ENCODE data around the gene DAZAP1. TPM values are rescaled to one million over a fixed set of nuclear protein-coding genes. Genes with fewer than 3 reads are reported as not detected.

The DAZAP1 gene
- total RNA-seq, 1 experiment from 2014 or later, result 246 TPM

- TF ChIP-seq CTCF (IDR thresholded peaks at IDR 0.05; ENCODE audit: unreplicated experiment), result no peak
- peaks cover 6% of the 10 kb centered on the region for H3K4me1 Mint-ChIP-seq (ENCODE audit: insufficient read depth, unreplicated experiment)
- POLR2A ChIA-PET, result interaction anchor here (0.5 kb wide), 1 partner anchor 51 kb away, joined by 3 read pairs; no protein-coding TSS in a partner anchor
- BruUV-seq (replicated peaks), result no TSS peak
- peak overlapping the region; percentile 52 for H3K4me3 Mint-ChIP-seq (ENCODE audit: unreplicated experiment)
- intact Hi-C loops (cut with micrococcal nuclease), result no loop called here
- DNase-seq (ENCODE audit: unreplicated experiment), result no peak
- CTCF ChIA-PET, result interaction anchor here (0.6 kb wide), 1 partner anchor 8 kb away, joined by 3 read pairs; no protein-coding TSS in a partner anchor
- no peaks in the 10 kb centered on the region for H3K9me3 Mint-ChIP-seq (ENCODE audit: unreplicated experiment)
- no peak overlapping the region for H3K27ac Mint-ChIP-seq (ENCODE audit: low read depth, unreplicated experiment)
- H3K36me3 Mint-ChIP-seq (ENCODE audit: insufficient read depth, unreplicated experiment), result peaks cover 31% of the 10 kb centered on the region
- H3K27me3 Mint-ChIP-seq (ENCODE audit: insufficient read depth, unreplicated experiment), result peaks cover 43% of the 10 kb centered on the region
These were observed 39.5 kb downstream of the DAZAP1 start for GRCh38 chr19:1446713-1447481.

GRCh38 chr19:1447504-1447903, 40.1 kb downstream of the DAZAP1 start:
- H3K36me3 Mint-ChIP-seq (ENCODE audit: insufficient read depth, unreplicated experiment), result peaks cover 25% of the 10 kb centered on the region
- TF ChIP-seq CTCF (IDR thresholded peaks at IDR 0.05; ENCODE audit: unreplicated experiment), result no peak
- ChIA-PET CTCF (no interaction called here), POLR2A (interaction anchor here (0.5 kb wide), 1 partner anchor 52 kb away, joined by 3 read pairs; no protein-coding TSS in a partner anchor)
- no peaks in the 10 kb centered on the region for H3K9me3 Mint-ChIP-seq (ENCODE audit: unreplicated experiment)
- no peak overlapping the region for H3K27ac Mint-ChIP-seq (ENCODE audit: low read depth, unreplicated experiment)
- no peak for DNase-seq (ENCODE audit: unreplicated experiment)
- intact Hi-C loops (cut with micrococcal nuclease), result no loop called here
- peak overlapping the region; percentile 52 for H3K4me3 Mint-ChIP-seq (ENCODE audit: unreplicated experiment)
- peaks cover 5% of the 10 kb centered on the region for H3K4me1 Mint-ChIP-seq (ENCODE audit: insufficient read depth, unreplicated experiment)
- BruUV-seq (replicated peaks), result no TSS peak
- H3K27me3 Mint-ChIP-seq (ENCODE audit: insufficient read depth, unreplicated experiment), result peaks cover 43% of the 10 kb centered on the region

- intact Hi-C loops (cut with micrococcal nuclease), result no loop called here
- BruUV-seq (replicated peaks), result no TSS peak
- H3K4me3 Mint-ChIP-seq (ENCODE audit: unreplicated experiment), result no peak overlapping the region
- H3K27me3 Mint-ChIP-seq (ENCODE audit: insufficient read depth, unreplicated experiment), result peaks cover 43% of the 10 kb centered on the region
- no peak overlapping the region for H3K27ac Mint-ChIP-seq (ENCODE audit: low read depth, unreplicated experiment)
- no peak for TF ChIP-seq CTCF (IDR thresholded peaks at IDR 0.05; ENCODE audit: unreplicated experiment)
- CTCF ChIA-PET, result no interaction called here
- no peaks in the 10 kb centered on the region for H3K9me3 Mint-ChIP-seq (ENCODE audit: unreplicated experiment)
- peaks cover 21% of the 10 kb centered on the region for H3K36me3 Mint-ChIP-seq (ENCODE audit: insufficient read depth, unreplicated experiment)
- POLR2A ChIA-PET, result no interaction called here
- peaks cover under 1% of the 10 kb centered on the region for H3K4me1 Mint-ChIP-seq (ENCODE audit: insufficient read depth, unreplicated experiment)
- no peak for DNase-seq (ENCODE audit: unreplicated experiment)
These were observed 40.6 kb downstream of the DAZAP1 start for GRCh38 chr19:1447944-1448343.

- intact Hi-C loops (cut with micrococcal nuclease), result no loop called here
- POLR2A ChIA-PET, result interaction anchor here (1.2 kb wide), 1 partner anchor 8 kb away, joined by 4 read pairs; no protein-coding TSS in a partner anchor
These were observed 42.4 kb downstream of the DAZAP1 start, which contains the start of gene APC2 for GRCh38 chr19:1449467-1450442. TSS of gene APC2 (plus strand) at chr19:1450121. CDS start at chr19:1453002, 2,881 bp downstream.

More at GRCh38 chr19:1449467-1450442, 42.4 kb downstream of the DAZAP1 start, which contains the start of gene APC2:
- TF ChIP-seq CTCF (IDR thresholded peaks at IDR 0.05; ENCODE audit: unreplicated experiment), result no peak
- Mint-ChIP-seq H3K27ac (ENCODE audit: low read depth, unreplicated experiment) (no peak within 1 kb of the TSS), H3K9me3 (ENCODE audit: unreplicated experiment) (no peaks in the 10 kb centered on the region), H3K36me3 (ENCODE audit: insufficient read depth, unreplicated experiment) (peaks cover 10% of the 10 kb centered on the region), H3K27me3 (ENCODE audit: insufficient read depth, unreplicated experiment) (peaks cover 43% of the 10 kb centered on the region), H3K4me1 (ENCODE audit: insufficient read depth, unreplicated experiment) (no peaks in the 10 kb centered on the region), H3K4me3 (ENCODE audit: unreplicated experiment) (no peak within 1 kb of the TSS)
- CTCF ChIA-PET, result no interaction called here
- no peak for DNase-seq (ENCODE audit: unreplicated experiment)
- no TSS peak for BruUV-seq (replicated peaks)
